Measurements from ENCODE around the gene GRXCR2.

GRXCR2 gene

GRCh38 chr5:145812877-145813276, 59.9 kb downstream of the GRXCR2 start:
- no peak overlapping the region for H3K4me3 ChIP-seq
- peaks cover 21 to 46% (median 26%) of the 10 kb centered on the region in 3 donors for H3K36me3 ChIP-seq
- H3K9me3 ChIP-seq = no peaks in the 10 kb centered on the region
- no peaks in the 10 kb centered on the region for H3K27me3 ChIP-seq
- no peaks in the 10 kb centered on the region for H3K4me1 ChIP-seq
- no peak for DNase-seq
- intact Hi-C loops (cut with DNase I; ENCODE audit: low total_unique reads) = no loop called here
- no peak for TF ChIP-seq CTCF (IDR thresholded peaks at IDR 0.05)
- no peak overlapping the region for H3K27ac ChIP-seq

GRCh38 chr5:145811834-145812625, 60.8 kb downstream of the GRXCR2 start:
- H3K27ac ChIP-seq = no peak overlapping the region
- no peaks in the 10 kb centered on the region for H3K9me3 ChIP-seq
- H3K27me3 ChIP-seq = no peaks in the 10 kb centered on the region
- H3K36me3 ChIP-seq = peaks cover 21 to 40% (median 23%) of the 10 kb centered on the region in 3 donors
- H3K4me1 ChIP-seq = no peaks in the 10 kb centered on the region
- intact Hi-C loops (cut with DNase I; ENCODE audit: low total_unique reads) = no loop called here
- H3K4me3 ChIP-seq = no peak overlapping the region
- TF ChIP-seq CTCF (IDR thresholded peaks at IDR 0.05) = no peak
- DNase-seq = no peak

Data from tibial artery (tissue), 4 donors.